Mesendoderm (in vitro differentiated cells): ENCODE data around the gene KASH5.

Source experiments
- DNase-seq: peaks from one replicate; pipeline ENCODE4 v3.0.0; 2013
- H2AK5ac ChIP-seq: 2 replicates; pipeline ENCODE4 v1.6.1; 2013; ENCODE audit warnings: low read length, inconsistent platforms
- H2BK120ac ChIP-seq: 2 replicates; pipeline ENCODE4 v1.6.1; 2013; ENCODE audit warnings: low read depth, mild to moderate bottlenecking, low read length, moderate library complexity, mixed read lengths
- H2BK15ac ChIP-seq: replicated peaks from 2 replicates; pipeline ENCODE4 v1.6.1; 2013; ENCODE audit warnings: low read depth, mild to moderate bottlenecking, moderate library complexity
- H2BK5ac ChIP-seq: 2 replicates; pipeline ENCODE4 v1.6.1; 2013; ENCODE audit warnings: low read length, inconsistent platforms
- H3K18ac ChIP-seq: 2 replicates; pipeline ENCODE4 v1.6.1; 2013; ENCODE audit warnings: mild to moderate bottlenecking, low read length, mixed read lengths
- H3K23ac ChIP-seq: one replicate; pipeline ENCODE4 v1.6.1; 2013; ENCODE audit warnings: low read length
- H3K27ac ChIP-seq: 2 replicates; pipeline ENCODE4 v1.5.1; 2013; ENCODE audit warnings: low read depth, mild to moderate bottlenecking, inconsistent platforms, low read length, moderate library complexity
- H3K27me3 ChIP-seq: 2 replicates; pipeline ENCODE4 v1.6.1; 2013; ENCODE audit warnings: low read length, control low read depth, mild to moderate bottlenecking, inconsistent platforms; ENCODE audit not compliant: insufficient read depth, poor library complexity
- H3K36me3 ChIP-seq: 2 replicates; pipeline ENCODE4 v1.6.1; 2013; ENCODE audit warnings: low read length, inconsistent platforms; ENCODE audit not compliant: control insufficient read depth, insufficient read depth
- H3K4ac ChIP-seq: one replicate; pipeline ENCODE4 v1.6.1; 2013; ENCODE audit warnings: low read depth, mild to moderate bottlenecking, low read length, moderate library complexity
- H3K4me1 ChIP-seq: 2 replicates; pipeline ENCODE4 v1.6.1; 2013; ENCODE audit warnings: low read depth, low read length, inconsistent platforms; ENCODE audit not compliant: control insufficient read depth
- H3K4me2 ChIP-seq: 2 replicates; pipeline ENCODE4 v1.6.1; 2013; ENCODE audit warnings: low read length
- H3K4me3 ChIP-seq: 2 replicates; pipeline ENCODE4 v1.5.1; 2013; ENCODE audit warnings: mild to moderate bottlenecking, low read length
- H3K56ac ChIP-seq: one replicate; pipeline ENCODE4 v1.6.1; 2013; ENCODE audit warnings: low read length
- H3K79me1 ChIP-seq: 2 replicates; pipeline ENCODE4 v1.6.1; 2013; ENCODE audit warnings: low read length, inconsistent platforms
- H3K79me2 ChIP-seq: 2 replicates; pipeline ENCODE4 v1.6.1; 2013; ENCODE audit warnings: mild to moderate bottlenecking, low read length; ENCODE audit not compliant: control insufficient read depth, insufficient read depth
- H3K9ac ChIP-seq: 2 replicates; pipeline ENCODE4 v1.6.1; 2013; ENCODE audit warnings: low read length, inconsistent platforms
- H4K5ac ChIP-seq: one replicate; pipeline ENCODE4 v1.6.1; 2013; ENCODE audit warnings: low read length
- H4K8ac ChIP-seq: one replicate; pipeline ENCODE4 v1.6.1; 2013; ENCODE audit warnings: low read depth, mild to moderate bottlenecking, control low read depth, low read length, moderate library complexity
- WGBS: extraction: QIAGEN DNeasy Blood & Tissue Kit; methylation state at CpG from one replicate; pipeline ENCODE4 v1.1.7; 2013; ENCODE audit warnings: low lambda C conversion rate, missing lambda C conversion rate; ENCODE audit not compliant: insufficient coverage; ENCODE audit errors: extremely low coverage; 5-methylcytosine and 5-hydroxymethylcytosine counted together

KASH5 gene

DNA sequence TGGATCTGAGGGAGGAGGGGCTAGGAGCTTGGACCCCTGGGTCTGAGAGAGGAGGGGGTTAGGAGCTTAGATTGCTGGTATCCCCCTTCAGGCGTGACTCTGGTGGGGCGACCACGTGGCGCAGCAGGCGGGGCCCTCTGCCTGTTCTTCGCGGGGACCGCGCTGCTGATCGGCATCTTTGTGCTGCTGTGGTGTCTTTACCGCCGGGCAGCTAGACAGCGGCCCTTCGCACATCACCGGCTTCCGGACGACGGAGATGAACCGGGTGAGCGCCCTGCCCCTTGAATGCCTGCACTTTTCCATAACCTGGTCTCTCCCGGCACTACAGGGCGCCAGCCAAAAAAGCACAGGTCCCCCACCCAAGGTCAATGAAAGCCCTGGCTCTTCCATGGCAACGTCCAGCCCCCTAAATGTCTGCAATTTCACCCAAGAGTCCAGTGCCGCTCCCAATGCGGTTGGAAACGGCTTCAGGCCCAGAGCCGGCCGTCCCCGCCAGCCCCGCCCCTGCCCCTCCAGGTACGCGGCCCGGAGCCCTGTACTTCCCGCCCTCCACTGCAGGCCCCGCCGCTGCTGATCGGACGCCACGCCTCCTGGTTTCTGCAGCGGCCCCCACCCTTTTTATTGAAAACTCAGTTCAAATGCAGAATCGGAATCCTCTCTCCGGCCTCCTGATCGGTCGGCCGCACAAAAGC lies 40.0 kb downstream of the KASH5 start:
- Histone ChIP-seq H3K9ac (peak overlapping the region; percentile 57), H3K23ac (no peak overlapping the region), H4K8ac (no peak overlapping the region), H3K56ac (peak overlapping the region; percentile 79), H2BK120ac (no peak overlapping the region), H3K79me1 (no peaks in the 10 kb centered on the region), H3K4me2 (peak overlapping the region; percentile 43), H3K36me3 (no peaks in the 10 kb centered on the region), H3K4me3 (peak overlapping the region; percentile 14), H3K27ac (no peak overlapping the region), H3K4ac (no peak overlapping the region), H2AK5ac (no peak overlapping the region), H3K18ac (peak overlapping the region; percentile 15), H2BK5ac (no peak overlapping the region), H2BK15ac (no peak overlapping the region), H3K4me1 (no peaks in the 10 kb centered on the region), H4K5ac (no peak overlapping the region), H3K79me2 (no peaks in the 10 kb centered on the region), H3K27me3 (peaks cover 26% of the 10 kb centered on the region)
- no CpG with 5 or more reads among the region's 45 CpGs for WGBS
- DNase-seq: peak; percentile 60

DNA sequence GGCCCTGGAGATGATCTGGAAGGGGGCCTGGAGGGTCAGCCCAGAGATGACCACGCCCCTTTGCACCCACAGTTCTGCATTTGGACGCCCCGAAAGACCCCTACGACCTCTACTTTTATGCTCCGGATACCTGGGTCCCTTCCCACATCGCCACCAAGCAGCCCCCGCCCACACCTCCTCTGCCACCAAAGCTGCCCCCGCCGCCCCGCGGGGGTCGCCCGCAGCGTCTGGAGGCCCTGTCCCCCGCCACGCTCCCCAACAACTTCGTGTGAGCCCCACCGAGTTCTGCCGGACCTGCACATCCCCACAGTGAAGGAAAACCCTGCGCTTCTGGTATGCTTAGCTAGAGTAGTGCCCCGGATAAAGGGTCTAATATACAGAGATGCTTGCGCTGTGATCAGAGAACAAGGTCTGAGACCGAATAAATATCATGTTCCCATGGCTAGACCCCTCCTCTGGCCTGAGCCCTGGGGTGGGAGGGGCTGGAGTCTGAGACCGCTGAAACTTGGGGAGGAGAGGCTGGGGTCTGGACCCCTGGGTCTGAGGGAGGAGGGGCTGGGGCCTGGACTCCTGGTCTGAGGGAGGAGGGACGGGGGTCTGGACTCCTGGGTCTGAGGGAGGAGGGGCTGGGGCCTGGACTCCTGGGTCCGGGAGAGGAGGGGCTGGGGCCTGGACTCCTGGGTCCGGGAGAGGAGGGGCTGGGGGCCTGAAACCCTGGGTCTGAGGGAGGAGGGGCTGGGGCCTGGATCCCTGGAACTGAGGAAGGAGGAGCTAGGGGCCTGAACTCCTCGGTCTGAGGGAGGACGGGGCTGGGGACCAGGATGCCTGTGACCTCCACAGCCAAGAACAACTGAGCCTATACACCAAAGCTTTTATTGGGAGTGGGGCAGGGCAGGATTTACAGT lies 40.8 kb downstream of the KASH5 start:
- H2BK5ac ChIP-seq: no peak overlapping the region
- WGBS: no CpG with 5 or more reads among the region's 29 CpGs
- no peak overlapping the region for H4K8ac ChIP-seq
- no peak overlapping the region for H2BK120ac ChIP-seq
- no peaks in the 10 kb centered on the region for H3K79me2 ChIP-seq
- peak overlapping the region; percentile 14 for H3K4me3 ChIP-seq
- H2BK15ac ChIP-seq: no peak overlapping the region
- peak overlapping the region; percentile 51 for H3K9ac ChIP-seq
- H3K36me3 ChIP-seq: no peaks in the 10 kb centered on the region
- no peak overlapping the region for H3K27ac ChIP-seq
- no peak overlapping the region for H2AK5ac ChIP-seq
- no peak for DNase-seq
- H3K18ac ChIP-seq: no peak overlapping the region
- peaks cover 22% of the 10 kb centered on the region for H3K27me3 ChIP-seq
- no peaks in the 10 kb centered on the region for H3K79me1 ChIP-seq
- H3K4me1 ChIP-seq: no peaks in the 10 kb centered on the region
- no peak overlapping the region for H3K23ac ChIP-seq
- no peak overlapping the region for H4K5ac ChIP-seq
- peak overlapping the region; percentile 34 for H3K4me2 ChIP-seq
- no peak overlapping the region for H3K4ac ChIP-seq
- peak overlapping the region; percentile 62 for H3K56ac ChIP-seq

DNA sequence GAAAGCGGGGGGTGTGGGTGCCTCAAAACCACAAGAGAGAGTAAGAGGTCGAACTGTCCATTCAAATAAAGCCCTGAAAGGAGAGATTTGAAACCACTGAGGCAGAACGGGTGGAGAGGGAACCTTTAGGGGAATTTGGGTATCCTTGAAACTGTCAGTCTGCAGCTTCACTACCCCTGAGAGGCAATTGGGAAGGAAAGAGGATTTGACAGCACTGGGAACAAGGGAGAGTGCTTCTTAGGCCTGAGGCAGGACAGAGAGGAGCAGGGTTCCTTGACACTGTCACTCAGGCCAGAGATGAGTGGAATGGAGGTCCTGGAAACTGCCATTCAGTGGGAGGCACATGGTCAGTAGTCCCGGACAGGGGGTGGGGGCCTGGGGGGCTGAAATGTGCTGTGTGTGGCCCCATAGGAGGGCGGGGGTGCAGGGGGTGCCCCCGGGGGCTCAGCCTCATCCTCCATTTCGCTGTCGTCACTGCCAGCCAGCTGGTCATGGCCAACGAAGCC lies 42.2 kb downstream of the KASH5 start:
- Histone ChIP-seq H3K18ac (no peak overlapping the region), H2BK15ac (no peak overlapping the region), H2AK5ac (no peak overlapping the region), H4K8ac (no peak overlapping the region), H3K56ac (no peak overlapping the region), H3K9ac (no peak overlapping the region), H4K5ac (no peak overlapping the region), H3K79me2 (no peaks in the 10 kb centered on the region), H3K27me3 (peaks cover 16% of the 10 kb centered on the region), H3K4ac (no peak overlapping the region), H3K79me1 (no peaks in the 10 kb centered on the region), H3K4me2 (no peak overlapping the region), H3K27ac (no peak overlapping the region), H3K4me3 (no peak overlapping the region), H3K36me3 (no peaks in the 10 kb centered on the region), H2BK5ac (no peak overlapping the region), H3K4me1 (no peaks in the 10 kb centered on the region), H2BK120ac (no peak overlapping the region), H3K23ac (no peak overlapping the region)
- DNase-seq: peak; percentile 47
- no CpG with 5 or more reads among the region's 9 CpGs for WGBS

DNA sequence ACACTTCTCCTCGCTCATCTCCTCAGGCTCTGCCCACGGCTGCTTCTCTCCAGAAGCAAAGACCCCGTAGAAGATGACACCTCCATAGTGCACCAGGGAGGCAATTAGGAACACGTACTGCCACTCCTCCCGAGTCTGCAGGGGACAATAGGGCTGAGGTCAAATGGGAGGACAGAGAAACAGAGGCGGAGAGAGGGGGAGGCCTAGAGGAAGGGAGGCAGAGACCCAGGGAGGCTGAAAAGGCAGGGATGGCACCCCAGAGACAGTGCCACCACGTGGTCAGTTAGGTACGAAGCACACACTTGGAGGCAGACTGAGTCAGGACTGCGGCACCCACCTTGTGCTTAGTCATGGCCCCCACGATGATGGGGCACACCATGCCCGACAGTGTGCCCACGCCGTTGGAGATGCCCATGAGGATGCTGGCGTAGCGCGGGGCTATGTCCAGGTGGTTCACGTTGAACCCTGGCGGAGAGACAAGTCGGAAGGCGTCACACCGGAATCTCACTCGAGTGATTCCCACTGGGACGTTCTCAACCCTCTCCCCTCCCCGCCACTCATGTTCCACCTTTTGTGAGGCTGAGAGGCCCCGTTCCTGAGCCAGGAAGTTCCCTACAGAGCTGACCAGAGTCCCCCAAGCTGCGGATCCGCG lies 42.8 kb downstream of the KASH5 start:
- peaks cover 11% of the 10 kb centered on the region for H3K27me3 ChIP-seq
- H2AK5ac ChIP-seq: no peak overlapping the region
- H2BK5ac ChIP-seq: no peak overlapping the region
- no peak overlapping the region for H3K4me3 ChIP-seq
- no CpG with 5 or more reads among the region's 28 CpGs for whole genome bisulfite sequencing
- H3K4ac ChIP-seq: no peak overlapping the region
- no peak overlapping the region for H2BK15ac ChIP-seq
- no peak overlapping the region for H4K8ac ChIP-seq
- H3K27ac ChIP-seq: no peak overlapping the region
- H3K18ac ChIP-seq: no peak overlapping the region
- H3K23ac ChIP-seq: no peak overlapping the region
- H3K79me2 ChIP-seq: no peaks in the 10 kb centered on the region
- no peak overlapping the region for H3K9ac ChIP-seq
- peak; percentile 48 for DNase-seq
- no peak overlapping the region for H4K5ac ChIP-seq
- no peak overlapping the region for H2BK120ac ChIP-seq
- no peak overlapping the region for H3K56ac ChIP-seq
- H3K79me1 ChIP-seq: no peaks in the 10 kb centered on the region
- no peak overlapping the region for H3K4me2 ChIP-seq
- no peaks in the 10 kb centered on the region for H3K36me3 ChIP-seq
- no peaks in the 10 kb centered on the region for H3K4me1 ChIP-seq

DNA sequence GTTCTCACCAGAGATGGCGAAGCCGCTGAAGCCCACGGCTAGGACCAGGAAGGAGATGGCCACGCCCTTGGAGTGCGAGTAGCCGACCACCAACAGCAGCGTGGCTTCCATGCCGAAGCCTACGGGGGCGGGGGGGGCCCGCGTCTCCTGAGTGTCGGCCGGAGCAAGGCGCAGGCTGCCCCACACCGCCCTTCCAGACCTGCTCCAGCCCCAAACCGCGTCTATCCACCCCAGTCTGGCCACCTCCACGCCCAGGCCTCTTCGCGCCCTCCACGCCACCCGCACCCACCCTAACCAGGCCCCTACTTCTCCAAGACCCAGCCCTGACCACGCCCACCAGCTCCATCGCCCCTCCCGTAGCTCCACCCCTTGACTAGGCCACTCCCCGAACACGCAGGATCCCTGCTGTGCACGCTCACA lies 43.3 kb downstream of the KASH5 start:
- Histone ChIP-seq H3K4me1 (no peaks in the 10 kb centered on the region), H3K79me1 (no peaks in the 10 kb centered on the region), H4K8ac (no peak overlapping the region), H3K36me3 (no peaks in the 10 kb centered on the region), H3K4me3 (no peak overlapping the region), H2BK15ac (no peak overlapping the region), H3K56ac (no peak overlapping the region), H3K27ac (no peak overlapping the region), H4K5ac (no peak overlapping the region), H3K4ac (no peak overlapping the region), H2BK5ac (no peak overlapping the region), H3K18ac (no peak overlapping the region), H2BK120ac (no peak overlapping the region), H3K27me3 (peaks cover 10% of the 10 kb centered on the region), H2AK5ac (no peak overlapping the region), H3K23ac (no peak overlapping the region), H3K79me2 (no peaks in the 10 kb centered on the region), H3K9ac (no peak overlapping the region), H3K4me2 (no peak overlapping the region)
- no CpG with 5 or more reads among the region's 29 CpGs for WGBS
- DNase-seq: no peak
